ENCODE measurements around the gene COL9A3.

GRCh38 chr20:62804627-62805154, 12.2 kb upstream of the COL9A3 start, which contains the start of gene OGFR:
- no peak for TF ChIP-seq CTCF (IDR thresholded peaks at IDR 0.05)
- TF ChIP-seq POLR2A (IDR thresholded peaks at IDR 0.05): peak in 1 of 2 donors; percentile 61
